ENCODE results near the gene RAMP3.

RAMP3 gene

GRCh38 chr7:45185864-45186250 lies 28.3 kb downstream of the RAMP3 start:
- no peaks in the 10 kb centered on the region for H3K27me3 ChIP-seq (replicated peaks; ENCODE audit: control insufficient read depth, insufficient read depth, low read length)
- H3K4me3 ChIP-seq (replicated peaks; ENCODE audit: low read depth, low read length), result no peak overlapping the region
- TF ChIP-seq CTCF (IDR thresholded peaks at IDR 0.05; ENCODE audit: insufficient read depth, low read length, poor library complexity, severe bottlenecking), result no peak
- no peaks in the 10 kb centered on the region for H3K36me3 ChIP-seq (ENCODE audit: control insufficient read depth, insufficient read depth, low read length)
- DNase-seq (ENCODE audit: extremely low read depth, insufficient read length), result no peak

- H3K4me3 ChIP-seq (replicated peaks; ENCODE audit: low read depth, low read length), result no peak overlapping the region
Observed at GRCh38 chr7:45186261-45186813, 28.7 kb downstream of the RAMP3 start.

GRCh38 chr7:45187089-45187945 lies 29.7 kb downstream of the RAMP3 start:
- no peak for DNase-seq (ENCODE audit: extremely low read depth, insufficient read length)
- H3K36me3 ChIP-seq (ENCODE audit: control insufficient read depth, insufficient read depth, low read length), result no peaks in the 10 kb centered on the region
- no peaks in the 10 kb centered on the region for H3K27me3 ChIP-seq (replicated peaks; ENCODE audit: control insufficient read depth, insufficient read depth, low read length)
- no peak overlapping the region for H3K4me3 ChIP-seq (replicated peaks; ENCODE audit: low read depth, low read length)
- no peak for TF ChIP-seq CTCF (IDR thresholded peaks at IDR 0.05; ENCODE audit: insufficient read depth, low read length, poor library complexity, severe bottlenecking)

More at GRCh38 chr7:45186261-45186813, 28.7 kb downstream of the RAMP3 start:
- no peaks in the 10 kb centered on the region for H3K27me3 ChIP-seq (replicated peaks; ENCODE audit: control insufficient read depth, insufficient read depth, low read length)
- no peaks in the 10 kb centered on the region for H3K36me3 ChIP-seq (ENCODE audit: control insufficient read depth, insufficient read depth, low read length)
- no peak for TF ChIP-seq CTCF (IDR thresholded peaks at IDR 0.05; ENCODE audit: insufficient read depth, low read length, poor library complexity, severe bottlenecking)
- DNase-seq (ENCODE audit: extremely low read depth, insufficient read length), result no peak

GRCh38 chr7:45187946-45188411 lies 30.4 kb downstream of the RAMP3 start:
- H3K27me3 ChIP-seq (replicated peaks; ENCODE audit: control insufficient read depth, insufficient read depth, low read length), result no peaks in the 10 kb centered on the region
- DNase-seq (ENCODE audit: extremely low read depth, insufficient read length), result no peak
- TF ChIP-seq CTCF (IDR thresholded peaks at IDR 0.05; ENCODE audit: insufficient read depth, low read length, poor library complexity, severe bottlenecking), result no peak
- no peaks in the 10 kb centered on the region for H3K36me3 ChIP-seq (ENCODE audit: control insufficient read depth, insufficient read depth, low read length)
- H3K4me3 ChIP-seq (replicated peaks; ENCODE audit: low read depth, low read length), result no peak overlapping the region

- DNase-seq (ENCODE audit: extremely low read depth, insufficient read length), result no peak
- H3K36me3 ChIP-seq (ENCODE audit: control insufficient read depth, insufficient read depth, low read length), result no peaks in the 10 kb centered on the region
- no peak overlapping the region for H3K4me3 ChIP-seq (replicated peaks; ENCODE audit: low read depth, low read length)
- H3K27me3 ChIP-seq (replicated peaks; ENCODE audit: control insufficient read depth, insufficient read depth, low read length), result no peaks in the 10 kb centered on the region
- TF ChIP-seq CTCF (IDR thresholded peaks at IDR 0.05; ENCODE audit: insufficient read depth, low read length, poor library complexity, severe bottlenecking), result no peak
Observed at GRCh38 chr7:45188736-45189135, 31.1 kb downstream of the RAMP3 start.

Measured in GM06990 (cell line).